Lower lobe of right lung (tissue), 2 donors: ENCODE measurements around the gene ANO2. TPM values are rescaled to one million over a fixed set of nuclear protein-coding genes. Genes with fewer than 3 reads are reported as not detected.

ENCODE experiments used
- ATAC-seq, 2 donors: fragments of 200-7000 bp; cut with Tn5 transposase; one replicate each; pipeline ENCODE4 v1.9.1; 2020 to 2022; ENCODE audit warnings: mild to moderate bottlenecking in 2 of 2, moderate library complexity in 2 of 2
- DNase-seq: peaks from one replicate; pipeline ENCODE4 v3.0.0-alpha.2; 2020
- H3K27ac ChIP-seq: fragments of 200-600 bp; one replicate; pipeline ENCODE4 v1.8.0; 2022
- H3K27me3 ChIP-seq: fragments of 200-600 bp; one replicate; pipeline ENCODE4 v1.8.0; 2022; ENCODE audit warnings: low read depth
- H3K36me3 ChIP-seq: fragments of 200-600 bp; one replicate; pipeline ENCODE4 v1.8.0; 2022; ENCODE audit warnings: mild to moderate bottlenecking
- H3K4me1 ChIP-seq: fragments of 200-600 bp; one replicate; pipeline ENCODE4 v1.8.0; 2022
- H3K4me3 ChIP-seq: fragments of 200-600 bp; one replicate; pipeline ENCODE4 v1.8.0; 2022; ENCODE audit warnings: mild to moderate bottlenecking
- H3K9me3 ChIP-seq: fragments of 200-600 bp; one replicate; pipeline ENCODE4 v1.8.0; 2022
- CTCF ChIP-seq: fragments of 200-600 bp; IDR thresholded peaks from one replicate; pipeline ENCODE4 v1.8.0; 2022; ENCODE audit warnings: antibody characterized with exemption, mild to moderate bottlenecking
- intact Hi-C: fragments of 100-400 bp; cut with DNase I; formaldehyde crosslinking; loops from one replicate; pipeline ENCODE4 v1.11.0; 2022
- total RNA-seq: library from RNA; stranded (reverse); fragmentation: NEBNext Ultra II Directional; extraction: Animal tissue kit (Norgen Biotek cat#: 25700); gene quantifications from one replicate; pipeline ENCODE4 v1.2.1, GENCODE V29; 2021
- donor health status: DM: no; HTN: yes; CAD: no; lungs with severe emphysema.

Gene ANO2
- total RNA-seq, 1 donor from 2014 or later = 22.2 TPM

GRCh38 chr12:5783289-5783920 lies 161.7 kb downstream of the ANO2 start:
- H3K4me1 ChIP-seq = no peaks in the 10 kb centered on the region
- ATAC-seq = no peak
- no peak for DNase-seq
- H3K27me3 ChIP-seq = peaks cover 6% of the 10 kb centered on the region
- H3K4me3 ChIP-seq = no peak overlapping the region
- no peaks in the 10 kb centered on the region for H3K36me3 ChIP-seq
- intact Hi-C loops = no loop called here
- no peak overlapping the region for H3K27ac ChIP-seq
- TF ChIP-seq CTCF = no peak
- no peaks in the 10 kb centered on the region for H3K9me3 ChIP-seq

- Histone ChIP-seq H3K4me1 (no peaks in the 10 kb centered on the region), H3K4me3 (no peak overlapping the region), H3K27me3 (no peaks in the 10 kb centered on the region), H3K36me3 (no peaks in the 10 kb centered on the region), H3K27ac (no peak overlapping the region), H3K9me3 (no peaks in the 10 kb centered on the region)
- no peak for TF ChIP-seq CTCF
- no peak for ATAC-seq
- intact Hi-C loops = no loop called here
- no peak for DNase-seq
Measured at GRCh38 chr12:5780536-5780935, 164.5 kb downstream of the ANO2 start.

GRCh38 chr12:5779401-5779800 lies 165.7 kb downstream of the ANO2 start:
- DNase-seq (no peak), ATAC-seq (no peak)
- intact Hi-C loops = no loop called here

GRCh38 chr12:5778821-5779220 lies 166.2 kb downstream of the ANO2 start:
- no peak for ATAC-seq
- Histone ChIP-seq H3K4me1 (no peaks in the 10 kb centered on the region), H3K27ac (no peak overlapping the region), H3K27me3 (no peaks in the 10 kb centered on the region), H3K9me3 (no peaks in the 10 kb centered on the region), H3K4me3 (no peak overlapping the region), H3K36me3 (no peaks in the 10 kb centered on the region)
- no peak for TF ChIP-seq CTCF
- DNase-seq = no peak
- intact Hi-C loops = no loop called here

More at GRCh38 chr12:5779401-5779800, 165.7 kb downstream of the ANO2 start:
- no peak for TF ChIP-seq CTCF
- Histone ChIP-seq H3K27me3 (no peaks in the 10 kb centered on the region), H3K9me3 (no peaks in the 10 kb centered on the region), H3K27ac (no peak overlapping the region), H3K4me3 (no peak overlapping the region), H3K4me1 (no peaks in the 10 kb centered on the region), H3K36me3 (no peaks in the 10 kb centered on the region)

- Histone ChIP-seq H3K27me3 (no peaks in the 10 kb centered on the region), H3K9me3 (no peaks in the 10 kb centered on the region), H3K36me3 (no peaks in the 10 kb centered on the region), H3K4me1 (peaks cover 6% of the 10 kb centered on the region), H3K4me3 (no peak overlapping the region), H3K27ac (no peak overlapping the region)
- intact Hi-C loops = no loop called here
- no peak for TF ChIP-seq CTCF
- no peak for DNase-seq
- no peak for ATAC-seq
Measured at GRCh38 chr12:5777451-5777850, 167.6 kb downstream of the ANO2 start.
